C4-2B (cell line): ENCODE data around the gene RFPL4AL1.

Experiments
- H3K27ac ChIP-seq: fragments of 450-650 bp; 2 replicates; pipeline ENCODE4 v1.5.1; 2017
- ZFX ChIP-seq: fragments of 450-650 bp; IDR thresholded peaks from 2 replicates; pipeline ENCODE4 v1.6.1; 2017
- TF ChIP-seq, protein P1 (sequence below): fragments of 450-650 bp; conservative IDR thresholded peaks from 2 replicates; pipeline ENCODE4 v1.5.1; 2017; ENCODE audit warnings: mild to moderate bottlenecking

Gene RFPL4AL1

DNA sequence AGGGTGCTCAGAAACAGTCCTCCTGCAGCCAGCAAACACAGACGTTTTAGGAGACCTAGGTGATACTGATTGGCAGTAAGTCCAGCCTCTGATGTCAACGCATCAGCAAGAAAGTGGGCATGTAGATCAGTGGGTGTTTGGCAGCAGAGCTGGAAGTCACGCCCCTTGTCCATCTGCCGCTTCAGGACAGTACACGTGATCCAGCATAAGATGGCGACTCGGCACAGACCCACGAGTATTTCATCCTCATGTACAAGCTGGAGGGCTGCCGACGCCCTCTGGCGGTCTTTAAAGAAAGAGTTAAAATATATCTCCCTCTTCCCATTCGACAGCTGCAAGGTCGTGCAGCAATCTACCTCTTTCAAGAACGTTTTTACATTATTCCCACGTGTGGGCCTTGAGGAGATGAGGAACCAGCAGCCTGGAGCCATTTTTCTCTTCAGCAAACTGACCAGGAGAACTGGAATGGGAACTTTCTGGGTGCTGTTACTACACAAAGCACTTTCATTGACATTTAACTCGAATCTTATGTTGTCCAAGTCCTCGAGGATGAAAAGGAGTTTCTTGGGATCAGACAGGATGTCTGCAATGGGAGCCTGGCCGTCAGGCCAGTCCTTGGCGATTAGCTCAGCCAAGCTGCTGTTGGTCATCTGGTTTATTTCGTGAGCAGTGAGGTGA is 40.6 kb downstream of the RFPL4AL1 start:
- H3K27ac ChIP-seq: no peak overlapping the region
- TF ChIP-seq ZFX: no peak
- TF ChIP-seq, protein P1, sequence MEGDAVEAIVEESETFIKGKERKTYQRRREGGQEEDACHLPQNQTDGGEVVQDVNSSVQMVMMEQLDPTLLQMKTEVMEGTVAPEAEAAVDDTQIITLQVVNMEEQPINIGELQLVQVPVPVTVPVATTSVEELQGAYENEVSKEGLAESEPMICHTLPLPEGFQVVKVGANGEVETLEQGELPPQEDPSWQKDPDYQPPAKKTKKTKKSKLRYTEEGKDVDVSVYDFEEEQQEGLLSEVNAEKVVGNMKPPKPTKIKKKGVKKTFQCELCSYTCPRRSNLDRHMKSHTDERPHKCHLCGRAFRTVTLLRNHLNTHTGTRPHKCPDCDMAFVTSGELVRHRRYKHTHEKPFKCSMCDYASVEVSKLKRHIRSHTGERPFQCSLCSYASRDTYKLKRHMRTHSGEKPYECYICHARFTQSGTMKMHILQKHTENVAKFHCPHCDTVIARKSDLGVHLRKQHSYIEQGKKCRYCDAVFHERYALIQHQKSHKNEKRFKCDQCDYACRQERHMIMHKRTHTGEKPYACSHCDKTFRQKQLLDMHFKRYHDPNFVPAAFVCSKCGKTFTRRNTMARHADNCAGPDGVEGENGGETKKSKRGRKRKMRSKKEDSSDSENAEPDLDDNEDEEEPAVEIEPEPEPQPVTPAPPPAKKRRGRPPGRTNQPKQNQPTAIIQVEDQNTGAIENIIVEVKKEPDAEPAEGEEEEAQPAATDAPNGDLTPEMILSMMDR: peak; percentile 81

DNA sequence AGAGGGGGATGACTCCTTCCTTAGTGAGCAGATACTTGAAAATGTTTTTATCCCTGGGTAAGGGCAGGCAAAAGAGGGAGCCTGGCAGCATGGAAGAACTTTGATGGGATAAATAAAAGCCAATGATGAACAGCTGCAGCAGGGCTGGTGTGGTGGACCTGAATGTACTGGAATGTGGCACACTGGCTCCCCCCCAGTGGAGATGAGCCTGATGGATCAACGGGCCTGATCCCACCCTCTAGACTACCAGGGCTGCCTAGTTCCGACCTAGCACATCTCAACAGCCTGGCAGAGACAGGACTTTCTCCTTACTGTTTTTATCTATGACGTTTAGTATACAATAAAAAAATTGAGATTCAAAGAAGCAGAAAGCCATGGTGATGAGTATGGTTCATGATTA is 42.4 kb downstream of the RFPL4AL1 start:
- TF ChIP-seq, protein P1: peak; percentile 39
- TF ChIP-seq ZFX: no peak
- H3K27ac ChIP-seq: no peak overlapping the region

DNA sequence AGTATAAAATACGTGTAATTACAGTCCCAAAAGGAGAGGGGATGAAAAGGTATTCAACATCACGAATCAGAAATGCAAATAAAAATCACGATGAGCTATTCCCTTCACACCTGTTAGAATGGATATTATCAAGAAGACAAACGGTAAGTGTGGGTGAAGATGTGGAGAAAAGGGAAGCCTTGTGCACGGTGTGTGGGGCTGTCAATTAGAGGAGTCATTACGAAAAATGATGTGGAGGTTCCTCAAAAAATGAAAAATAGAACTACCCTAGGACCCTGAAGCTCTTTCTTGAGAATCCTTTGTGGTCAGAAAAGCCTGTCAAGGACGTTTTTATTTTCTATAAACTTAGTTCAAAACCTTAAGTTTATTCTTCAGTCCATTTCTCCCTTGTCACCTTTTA is 43.5 kb downstream of the RFPL4AL1 start:
- H3K27ac ChIP-seq: no peak overlapping the region
- no peak for TF ChIP-seq ZFX
- TF ChIP-seq, protein P1: no peak

DNA sequence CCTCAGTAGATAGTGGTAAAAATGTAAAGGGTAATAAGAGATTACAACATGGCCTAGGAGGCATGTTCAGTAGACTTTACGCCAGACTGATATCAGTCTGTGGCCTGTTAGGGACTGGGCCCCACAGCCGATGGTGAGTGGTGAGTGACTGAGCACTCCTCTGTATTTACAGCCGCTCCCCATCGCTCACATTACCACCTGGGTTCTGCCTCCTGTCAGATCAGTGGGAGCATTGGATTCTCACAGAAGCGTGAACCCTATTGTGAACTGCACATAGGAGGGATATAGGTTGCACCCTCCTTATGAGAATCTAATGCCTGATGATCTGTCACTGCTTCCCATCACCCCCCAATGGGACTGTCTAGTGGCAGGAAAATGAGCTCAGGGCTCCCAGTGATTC is 45.0 kb downstream of the RFPL4AL1 start:
- H3K27ac ChIP-seq: no peak overlapping the region
- TF ChIP-seq ZFX: no peak
- TF ChIP-seq, protein P1: no peak

DNA sequence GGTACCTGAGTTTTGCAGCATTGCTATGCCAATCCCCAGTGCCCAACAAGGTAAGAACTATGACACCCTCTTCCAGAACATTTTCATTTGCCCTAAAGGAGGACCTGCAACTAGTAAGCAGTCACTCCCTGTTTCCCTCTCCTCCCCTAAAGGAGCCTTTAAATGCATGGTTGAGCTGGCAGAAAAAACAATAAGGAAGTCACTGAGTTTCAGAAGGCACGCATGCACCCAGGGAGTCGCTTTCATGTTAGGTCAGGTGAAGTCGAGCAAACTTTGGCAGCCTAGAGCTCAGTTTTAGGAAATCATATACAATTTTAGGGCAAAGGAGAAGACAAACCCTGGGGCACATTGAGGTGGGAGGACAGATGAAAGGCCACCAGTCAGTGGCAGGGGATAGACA is 51.1 kb downstream of the RFPL4AL1 start:
- H3K27ac ChIP-seq: no peak overlapping the region
- TF ChIP-seq, protein P1: no peak
- no peak for TF ChIP-seq ZFX
